ENCODE results near the gene DENND1A.

GRCh38 chr9:123689701-123690428 is 240.1 kb downstream of the DENND1A start:
- TF ChIP-seq CTCF (CRISPR knock-in tag; IDR thresholded peaks at IDR 0.05) (no peak), ATF2 (CRISPR knock-in tag; IDR thresholded peaks at IDR 0.05) (no peak), GTF2F1 (IDR thresholded peaks at IDR 0.05; ENCODE audit: low read length) (no peak), ZNF264 (CRISPR knock-in tag; IDR thresholded peaks at IDR 0.05) (no peak), ZHX1 (CRISPR knock-in tag; IDR thresholded peaks at IDR 0.05; ENCODE audit: low read depth) (no peak), TEAD2 (CRISPR knock-in tag; IDR thresholded peaks at IDR 0.05) (no peak), FOSL2 (CRISPR knock-in tag; IDR thresholded peaks at IDR 0.05) (no peak), SKI (IDR thresholded peaks at IDR 0.05; ENCODE audit: partially characterized antibody) (no peak)
